GM12878 (cell line): Measurements from ENCODE around the gene TBRG4. TPM values are rescaled to one million over a fixed set of nuclear protein-coding genes. Genes with fewer than 3 reads are reported as not detected.

Source experiments
- ATAC-seq: fragments of 200-7000 bp; cut with Tn5 transposase; 3 replicates; pipeline ENCODE4 v1.9.1; 2020; ENCODE audit warnings: mild to moderate bottlenecking, moderate library complexity
- BruUV-seq: library from RNA; stranded (reverse); fragments of 400-500 nt; replicated peaks from 2 replicates; lab custom pipeline; 2021; lab: Mats Ljungman, UMichigan
- CTCF ChIA-PET: fragments of 300-600 bp; sonication (Branson Sonifier 250); formaldehyde crosslinking; extraction: SDS; loops from one replicate; lab custom pipeline; 2021; ENCODE audit warnings: inconsistent platforms; lab: Yijun Ruan, JAX
- POLR2A ChIA-PET: fragments of 350-600 bp; formaldehyde crosslinking; extraction: SDS; loops from one replicate; lab custom pipeline; 2021; ENCODE audit warnings: inconsistent platforms; lab: Charles Lee
- RAD21 ChIA-PET: fragments of 300-600 bp; sonication (Branson Sonifier 250); formaldehyde crosslinking; loops from one replicate; lab custom pipeline; 2023; ENCODE audit warnings: antibody characterized with exemption; ENCODE audit not compliant: unreplicated experiment; lab: Charles Lee
- SMC1A ChIA-PET: fragments of 300-600 bp; sonication (Branson Sonifier 250); formaldehyde crosslinking; loops from one replicate; lab custom pipeline; 2023; ENCODE audit not compliant: unreplicated experiment, uncharacterized antibody; lab: Charles Lee
- DNase-seq: peaks from one replicate; pipeline ENCODE4 v3.0.0-alpha.2; 2011; ENCODE audit warnings: low read depth, low spot score
- FAIRE-seq: peaks from 3 replicates; lab custom pipeline; 2011; peaks lifted over from hg19 to GRCh38; lab: Jason Lieb, UNC
- H2AFZ ChIP-seq: 2 replicates; pipeline ENCODE4 v1.6.0; 2011; ENCODE audit warnings: low read depth, low read length, control low read depth; ENCODE audit not compliant: control insufficient read depth
- H3K27ac ChIP-seq: 2 replicates; pipeline ENCODE4 v1.5.1; 2011; ENCODE audit warnings: control low read depth; ENCODE audit not compliant: control insufficient read depth, insufficient read depth
- H3K27me3 ChIP-seq, 2 experiments: replicated peaks in 1 of 2; 2 replicates each; pipeline versions ENCODE4 v1.6.0 to v1.6.1; 2011; ENCODE audit warnings: low read length in 1 of 2; ENCODE audit not compliant: control insufficient read depth in 2 of 2, insufficient read depth in 2 of 2
- H3K36me3 ChIP-seq, 2 experiments: 2 replicates each; pipeline ENCODE4 v1.5.1; 2011; ENCODE audit warnings: low read length in 1 of 2; ENCODE audit not compliant: control insufficient read depth in 2 of 2, insufficient read depth in 2 of 2
- H3K4me1 ChIP-seq: 2 replicates; pipeline ENCODE4 v1.6.1; 2011; ENCODE audit warnings: mild to moderate bottlenecking, low read length, moderate library complexity, mixed read lengths; ENCODE audit not compliant: control insufficient read depth, insufficient read depth
- H3K4me2 ChIP-seq: 2 replicates; pipeline ENCODE4 v1.6.0; 2011; ENCODE audit warnings: control low read depth; ENCODE audit not compliant: control insufficient read depth, insufficient read depth
- H3K4me3 ChIP-seq: fragments of 200-600 bp; sonication (generic); 2 replicates; pipeline ENCODE4 v1.5.1; 2016
- H3K79me2 ChIP-seq: 2 replicates; pipeline ENCODE4 v1.6.0; 2011; ENCODE audit warnings: low read length; ENCODE audit not compliant: control insufficient read depth, insufficient read depth
- H3K9ac ChIP-seq: 2 replicates; pipeline ENCODE4 v1.8.0; 2011; ENCODE audit warnings: low read length, control low read depth, mixed read lengths; ENCODE audit not compliant: control insufficient read depth, insufficient read depth
- H3K9me3 ChIP-seq: replicated peaks from 3 replicates; pipeline ENCODE4 v1.5.1; 2011; ENCODE audit warnings: mild to moderate bottlenecking, low read length; ENCODE audit not compliant: control insufficient read depth, insufficient read depth
- H4K20me1 ChIP-seq: 2 replicates; pipeline ENCODE4 v1.6.0; 2011; ENCODE audit not compliant: control insufficient read depth, insufficient read depth
- CEBPB ChIP-seq, 2 experiments: fragments of 150-350 bp in 1 of 2; IDR thresholded peaks; 2 replicates each; pipeline ENCODE4 v1.6.1; 2012 to 2014; ENCODE audit warnings: low read depth in 2 of 2, low read length in 2 of 2, borderline replicate concordance in 1 of 2, inconsistent platforms in 1 of 2
- FOS ChIP-seq: IDR thresholded peaks from 3 replicates; pipeline ENCODE4 v1.6.1; 2011; ENCODE audit warnings: borderline replicate concordance; ENCODE audit not compliant: insufficient read length; ENCODE audit errors: extremely low read depth
- HDGF ChIP-seq: fragments of 450-650 bp; IDR thresholded peaks from 2 replicates; pipeline ENCODE4 v1.6.1; 2016; ENCODE audit warnings: antibody characterized with exemption
- MXI1 ChIP-seq: fragments of 150-350 bp; IDR thresholded peaks from 2 replicates; pipeline ENCODE4 v1.6.1; 2011; ENCODE audit warnings: low read depth, mild to moderate bottlenecking, inconsistent platforms, low read length, improper control_type of control experiment
- PAX5 ChIP-seq: IDR thresholded peaks from 2 replicates; pipeline ENCODE4 v1.6.1; 2011; ENCODE audit warnings: low read depth, low read length, borderline replicate concordance
- PML ChIP-seq: IDR thresholded peaks from 2 replicates; pipeline ENCODE4 v1.6.1; 2012; ENCODE audit warnings: low read length, inconsistent platforms
- RCOR1 ChIP-seq: conservative IDR thresholded peaks from 2 replicates; pipeline ENCODE4 v1.6.1; 2012; ENCODE audit warnings: low read depth, low read length, improper control_type of control experiment
- REST ChIP-seq: IDR thresholded peaks from 2 replicates; pipeline ENCODE4 v1.6.1; 2012; ENCODE audit warnings: mild to moderate bottlenecking, low read depth, low read length
- RUNX3 ChIP-seq: IDR thresholded peaks from 2 replicates; pipeline ENCODE4 v1.6.1; 2012; ENCODE audit warnings: low read length, inconsistent platforms
- SPI1 ChIP-seq: IDR thresholded peaks from 2 replicates; pipeline ENCODE4 v1.6.1; 2011; ENCODE audit warnings: low read depth, mild to moderate bottlenecking, low read length, moderate library complexity, borderline replicate concordance; ENCODE audit not compliant: insufficient read depth
- ZBTB11 ChIP-seq: fragments of 450-650 bp; formaldehyde crosslinking; IDR thresholded peaks from 2 replicates; pipeline ENCODE4 v1.5.0; 2022; ENCODE audit warnings: mild to moderate bottlenecking, missing genetic modification characterization
- in situ Hi-C: fragments of 300-500 bp; cut with MboI; formaldehyde crosslinking; loops from 9 replicates; pipeline ENCODE4 v1.14.3; 2018; ENCODE audit warnings: mixed read lengths
- intact Hi-C: fragments of 100-400 bp; cut with micrococcal nuclease; formaldehyde crosslinking; loops from one replicate; pipeline ENCODE4 v1.14.2; 2022; ENCODE audit not compliant: unreplicated experiment
- polyA plus RNA-seq, 11 experiments: library from polyadenylated mRNA; depleted of rRNA in 4 of 11; unstranded in 6 of 11; stranded (reverse) in 5 of 11; fragments of >200 nt; fragmentation: Nextera tagmentation in 4 of 11; fragmentation: Illumina TruSeq in 1 of 11; extraction: Ambion mirVana in 4 of 11; extraction: Trizol in 1 of 11; gene quantifications; 1 replicate in 1 of 11; 2 replicates in 10 of 11; pipeline versions ENCODE4 v1.2.1 to v1.2.3, GENCODE V29; 2011 to 2016; ENCODE audit warnings: inconsistent platforms in 2 of 11, missing spikeins in 2 of 11, low read depth in 1 of 11
- total RNA-seq, 4 experiments: library from RNA; depleted of rRNA in 3 of 4; stranded (reverse); fragments of >200 nt in 3 of 4; fragmentation: Illumina TruSeq in 1 of 4; extraction: Trizol in 1 of 4; gene quantifications; 2 replicates each; pipeline versions ENCODE4 v1.2.1 to v1.2.3, GENCODE V29; 2013 to 2021

The TBRG4 gene
- total and polyA plus RNA-seq, 10 of the 15 experiments (the other 5 are each of a cell fraction or from before 2014, with no cell fraction given), result 8.4 to 130 (median 118) TPM

GRCh38 chr7:45116048-45116447, 4.6 kb upstream of the TBRG4 start (continued):
- TF ChIP-seq REST (no peak), MXI1 (no peak), PAX5 (no peak), PML (no peak), FOS (no peak), HDGF (no peak), RCOR1 (no peak)

- TF ChIP-seq ZBTB11 (CRISPR knock-in tag) (no peak), RUNX3 (no peak), CEBPB (IDR thresholded peaks at IDR 0.05; ENCODE audit: borderline replicate concordance in 1 of 2, low read depth in 2 of 2, low read length in 2 of 2) (no peak), SPI1 (peak; percentile 39; the same call in 1 of the 2 replicates)
- TF ChIP-seq, all 136 proteins: peak for 1
- DNase-seq, result no peak
- intact Hi-C loops, result loop anchor here (5.0 kb wide), 2 partner anchors 88 to 268 kb away; partner anchors contain the start of gene H2AZ2
- Histone ChIP-seq H3K79me2 (peaks cover 16% of the 10 kb centered on the region), H3K4me1 (no peaks in the 10 kb centered on the region; the same call in 1 of the 2 replicates), H3K27me3 (no peaks in the 10 kb centered on the region; a peak in 1 of 4 replicates), H3K9ac (no peak overlapping the region), H3K4me2 (no peak overlapping the region), H3K36me3 (no peaks in the 10 kb centered on the region), H2AFZ (no peak overlapping the region), H3K27ac (no peak overlapping the region), H3K4me3 (no peak overlapping the region), H4K20me1 (no peaks in the 10 kb centered on the region), H3K9me3 (no peaks in the 10 kb centered on the region)
- no peak for FAIRE-seq
- ChIA-PET RAD21 (interaction anchor here (0.8 to 4.4 kb wide), 4 partner anchors 18 to 141 kb away, joined by 3 to 20 read pairs (median 6); no protein-coding TSS in a partner anchor), POLR2A (interaction anchor here (0.7 kb wide), 1 partner anchor 259 kb away, joined by 3 read pairs; no protein-coding TSS in a partner anchor), CTCF (interaction anchor here (0.6 to 5.9 kb wide), 7 partner anchors 9 to 767 kb away, joined by 3 to 39 read pairs (median 4); no protein-coding TSS in a partner anchor), SMC1A (interaction anchor here (1.0 to 7.1 kb wide), 8 partner anchors 21 to 271 kb away, joined by 3 to 61 read pairs (median 3); partner anchors contain the start of gene CCM2)
- no peak for ATAC-seq
- no TSS peak for BruUV-seq
- in situ Hi-C loops, result no loop called here
Observed at GRCh38 chr7:45114926-45115325, 3.4 kb upstream of the TBRG4 start.
